ENCODE measurements around the gene MRPL49. TPM values are rescaled to one million over a fixed set of nuclear protein-coding genes. Genes with fewer than 3 reads are reported as not detected.

Gene MRPL49
- total and polyA plus RNA-seq, 2 of the 13 experiments (the other 11 are each of a cell fraction or from before 2014, with no cell fraction given): 39.2 to 53.3 TPM

DNA sequence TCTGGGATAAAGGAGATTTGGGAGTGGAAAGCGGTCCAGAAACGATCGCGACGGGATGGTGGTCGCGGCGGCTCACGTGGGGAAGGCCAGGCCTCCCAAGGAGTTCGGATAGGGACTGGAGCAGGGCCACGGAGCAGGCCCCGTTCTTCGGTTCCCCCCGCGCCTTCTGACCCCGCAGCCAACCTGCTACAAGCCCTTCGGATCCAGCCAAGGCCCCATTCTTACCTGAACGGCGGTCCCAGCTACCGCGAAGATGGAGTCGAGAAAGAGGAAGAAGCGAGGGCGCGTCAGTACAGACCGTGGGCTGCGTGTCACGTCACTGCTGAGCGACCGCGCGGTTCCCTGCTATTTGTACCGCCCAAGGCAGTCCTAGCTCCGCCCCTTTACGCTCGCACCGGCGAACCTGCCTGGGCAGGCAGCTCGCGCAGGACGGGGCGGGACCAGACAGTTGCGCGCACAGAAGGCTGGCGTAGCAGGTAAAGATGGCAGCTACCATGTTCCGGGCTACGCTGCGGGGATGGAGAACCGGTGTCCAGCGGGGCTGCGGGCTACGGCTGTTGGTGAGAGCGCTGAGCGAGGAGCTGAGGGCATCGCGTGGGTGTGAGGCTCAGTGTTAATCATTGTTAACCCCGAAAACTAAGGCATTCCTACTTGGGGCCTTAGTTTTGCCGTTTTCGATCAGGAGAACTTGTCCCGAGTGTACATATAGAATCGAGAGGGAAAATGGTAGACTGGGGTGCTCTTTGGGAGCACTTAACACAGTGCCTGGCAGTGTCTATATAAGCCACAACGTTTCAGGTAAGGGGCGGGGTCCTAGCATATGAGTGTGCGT lies at the start of gene MRPL49, which contains the start of gene FAU (continued):
- TF ChIP-seq ZNF276 (CRISPR knock-in tag; IDR thresholded peaks at IDR 0.05; ENCODE audit: low read depth) (no peak; the same call in 1 of the 2 replicates), ASH2L (IDR thresholded peaks at IDR 0.05; ENCODE audit: insufficient read length, low read depth, low read length) (peak; percentile 61), TP53 (CRISPR knock-in tag; conservative IDR thresholded peaks at IDR 0.05) (peak; percentile 84; the same call in 1 of the 2 replicates), ZSCAN21 (CRISPR knock-in tag; IDR thresholded peaks at IDR 0.05; ENCODE audit: borderline replicate concordance) (peak; percentile 78; the same call in 1 of the 2 replicates), ZNF549 (CRISPR knock-in tag; IDR thresholded peaks at IDR 0.05) (no peak), SP2 (CRISPR knock-in tag; IDR thresholded peaks at IDR 0.05) (peak; percentile 37; the same call in 1 of the 2 replicates), ZNF629 (CRISPR knock-in tag; conservative IDR thresholded peaks at IDR 0.05) (no peak), ZNF33A (CRISPR knock-in tag; IDR thresholded peaks at IDR 0.05; ENCODE audit: borderline replicate concordance) (no peak), GRHL1 (CRISPR knock-in tag; conservative IDR thresholded peaks at IDR 0.05) (no peak), NFIB (CRISPR knock-in tag; IDR thresholded peaks at IDR 0.05; ENCODE audit: borderline replicate concordance) (no peak), ZNF484 (CRISPR knock-in tag; IDR thresholded peaks at IDR 0.05; ENCODE audit: borderline replicate concordance, low read depth) (no peak), SRSF4 (IDR thresholded peaks at IDR 0.05; ENCODE audit: low read depth, low read length, poor library complexity, severe bottlenecking) (no peak), CEBPB (IDR thresholded peaks at IDR 0.05; ENCODE audit: borderline replicate concordance, low read depth, low read length) (no peak), STAT5B (CRISPR knock-in tag; IDR thresholded peaks at IDR 0.05) (no peak), TAF15 (IDR thresholded peaks at IDR 0.05; ENCODE audit: low read depth, low read length, poor library complexity, severe bottlenecking) (peak; percentile 44), KLF9 (CRISPR knock-in tag; IDR thresholded peaks at IDR 0.05; ENCODE audit: low read depth) (no peak), ZNF83 (CRISPR knock-in tag; IDR thresholded peaks at IDR 0.05; ENCODE audit: borderline replicate concordance) (0 out of 2 replicates have a peak, but pooled peaks have one; percentile 68), NR2F1 (CRISPR knock-in tag; IDR thresholded peaks at IDR 0.05) (no peak), ZNF329 (CRISPR knock-in tag; IDR thresholded peaks at IDR 0.05; ENCODE audit: low read depth) (peak; percentile 36; the same call in 1 of the 2 replicates), ZNF256 (CRISPR knock-in tag; conservative IDR thresholded peaks at IDR 0.05) (no peak), ZNF670 (CRISPR knock-in tag; IDR thresholded peaks at IDR 0.05; ENCODE audit: borderline replicate concordance) (peak; percentile 85), ZNF773 (CRISPR knock-in tag; IDR thresholded peaks at IDR 0.05; ENCODE audit: borderline replicate concordance) (no peak), ZFAT (CRISPR knock-in tag; conservative IDR thresholded peaks at IDR 0.05) (no peak), HOXA3 (CRISPR knock-in tag; IDR thresholded peaks at IDR 0.05) (peak; percentile 99)
- TF ChIP-seq, protein P1, sequence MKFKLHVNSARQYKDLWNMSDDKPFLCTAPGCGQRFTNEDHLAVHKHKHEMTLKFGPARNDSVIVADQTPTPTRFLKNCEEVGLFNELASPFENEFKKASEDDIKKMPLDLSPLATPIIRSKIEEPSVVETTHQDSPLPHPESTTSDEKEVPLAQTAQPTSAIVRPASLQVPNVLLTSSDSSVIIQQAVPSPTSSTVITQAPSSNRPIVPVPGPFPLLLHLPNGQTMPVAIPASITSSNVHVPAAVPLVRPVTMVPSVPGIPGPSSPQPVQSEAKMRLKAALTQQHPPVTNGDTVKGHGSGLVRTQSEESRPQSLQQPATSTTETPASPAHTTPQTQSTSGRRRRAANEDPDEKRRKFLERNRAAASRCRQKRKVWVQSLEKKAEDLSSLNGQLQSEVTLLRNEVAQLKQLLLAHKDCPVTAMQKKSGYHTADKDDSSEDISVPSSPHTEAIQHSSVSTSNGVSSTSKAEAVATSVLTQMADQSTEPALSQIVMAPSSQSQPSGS (CRISPR knock-in tag; IDR thresholded peaks at IDR 0.05): peak; percentile 68; the same call in 1 of the 2 replicates

All from HepG2 (cell line).